ENCODE results near the gene TLX2.

Gene TLX2

GRCh38 chr2:74540291-74540690 is 26.0 kb downstream of the TLX2 start:
- no peak overlapping the region for H3K4me2 ChIP-seq
- no peak for TF ChIP-seq Cebpa-rat (IDR thresholded peaks at IDR 0.05)

GRCh38 chr2:74542978-74543377 is 28.7 kb downstream of the TLX2 start:
- peaks cover 0 to under 1% (median 0%) of the 10 kb centered on the region in 11 experiments; a peak in 1 of 22 replicates for H3K9me3 ChIP-seq (replicated peaks in 1 of 11)
- H3K9ac ChIP-seq: no peak overlapping the region
- H3K36me3 ChIP-seq: no peaks in the 10 kb centered on the region; a peak in 1 of 22 replicates
- TF ChIP-seq Cebpa-rat (IDR thresholded peaks at IDR 0.05): no peak
- H3K4me2 ChIP-seq: no peak overlapping the region
- H4K20me1 ChIP-seq: no peaks in the 10 kb centered on the region
- no peak overlapping the region for H3K4me3 ChIP-seq
- peaks cover 11 to 33% (median 26%) of the 10 kb centered on the region in 11 experiments for H3K27me3 ChIP-seq
- H3K4me1 ChIP-seq: peaks cover 8 to 12% (median 10%) of the 10 kb centered on the region in 10 experiments; a peak in 19 of 20 replicates
- H3K27ac ChIP-seq: no peak overlapping the region

More at GRCh38 chr2:74540291-74540690, 26.0 kb downstream of the TLX2 start:
- peaks cover 8 to 12% (median 10%) of the 10 kb centered on the region in 10 experiments; a peak in 19 of 20 replicates for H3K4me1 ChIP-seq
- H3K27ac ChIP-seq: no peak overlapping the region
- H3K36me3 ChIP-seq: no peaks in the 10 kb centered on the region; a peak in 1 of 22 replicates
- peaks cover 0 to 7% (median 0%) of the 10 kb centered on the region in 11 experiments; a peak in 6 of 22 replicates for H3K27me3 ChIP-seq
- H3K9ac ChIP-seq: no peak overlapping the region
- no peaks in the 10 kb centered on the region for H3K9me3 ChIP-seq (replicated peaks in 1 of 11)
- H4K20me1 ChIP-seq: no peaks in the 10 kb centered on the region
- no peak overlapping the region for H3K4me3 ChIP-seq

GRCh38 chr2:74544634-74545033 is 30.4 kb downstream of the TLX2 start:
- Histone ChIP-seq H3K36me3 (peaks cover 0 to 12% (median 6%) of the 10 kb centered on the region in 11 experiments; a peak in 10 of 22 replicates), H3K4me3 (no peak overlapping the region), H3K4me1 (peaks cover 0 to 1% (median 0%) of the 10 kb centered on the region in 10 experiments; a peak in 6 of 20 replicates), H3K9me3 (replicated peaks in 1 of 11) (peaks cover 10 to 17% (median 16%) of the 10 kb centered on the region in 11 experiments), H3K27ac (no peak overlapping the region), H3K27me3 (peaks cover 28 to 50% (median 43%) of the 10 kb centered on the region in 11 experiments), H4K20me1 (no peaks in the 10 kb centered on the region), H3K9ac (no peak overlapping the region), H3K4me2 (no peak overlapping the region)
- TF ChIP-seq Cebpa-rat (IDR thresholded peaks at IDR 0.05): no peak

GRCh38 chr2:74546004-74546403 is 31.8 kb downstream of the TLX2 start:
- H3K9ac ChIP-seq: no peak overlapping the region
- H4K20me1 ChIP-seq: no peaks in the 10 kb centered on the region
- no peak overlapping the region for H3K4me2 ChIP-seq
- no peak for TF ChIP-seq Cebpa-rat (IDR thresholded peaks at IDR 0.05)
- peaks cover 0 to 23% (median 6%) of the 10 kb centered on the region in 11 experiments; a peak in 11 of 22 replicates for H3K36me3 ChIP-seq
- peaks cover 41 to 64% (median 57%) of the 10 kb centered on the region in 11 experiments for H3K27me3 ChIP-seq
- H3K4me3 ChIP-seq: no peak overlapping the region
- H3K9me3 ChIP-seq (replicated peaks in 1 of 11): peaks cover 19 to 26% (median 22%) of the 10 kb centered on the region in 11 experiments
- H3K4me1 ChIP-seq: no peaks in the 10 kb centered on the region; a peak in 2 of 20 replicates
- H3K27ac ChIP-seq: no peak overlapping the region

- no peak overlapping the region for H3K4me2 ChIP-seq
- H3K36me3 ChIP-seq: peaks cover 0 to 31% (median 6%) of the 10 kb centered on the region in 11 experiments; a peak in 11 of 22 replicates
- no peak overlapping the region for H3K27ac ChIP-seq
- H3K4me3 ChIP-seq: peak overlapping the region in 4 of 10 experiments; percentile 26 to 44 (median 32); a peak in 5 of 20 replicates
- TF ChIP-seq Cebpa-rat (IDR thresholded peaks at IDR 0.05): no peak
- H3K27me3 ChIP-seq: peaks cover 54 to 73% (median 66%) of the 10 kb centered on the region in 11 experiments
- peaks cover 14 to 21% (median 19%) of the 10 kb centered on the region in 10 experiments for H3K4me1 ChIP-seq
- no peak overlapping the region for H3K9ac ChIP-seq
- no peaks in the 10 kb centered on the region for H4K20me1 ChIP-seq
- H3K9me3 ChIP-seq (replicated peaks in 1 of 11): peaks cover 19 to 26% (median 22%) of the 10 kb centered on the region in 11 experiments
Observed at GRCh38 chr2:74548285-74548899, 34.1 kb downstream of the TLX2 start.

- Histone ChIP-seq H3K4me2 (no peak overlapping the region), H3K36me3 (peaks cover 0 to 31% (median 6%) of the 10 kb centered on the region in 11 experiments; a peak in 11 of 22 replicates), H3K4me1 (peaks cover 20 to 26% (median 25%) of the 10 kb centered on the region in 10 experiments), H3K9me3 (replicated peaks in 1 of 11) (peaks cover 19 to 26% (median 22%) of the 10 kb centered on the region in 11 experiments), H3K27me3 (peaks cover 54 to 73% (median 66%) of the 10 kb centered on the region in 11 experiments), H3K4me3 (peak overlapping the region in 5 of 10 experiments; percentile 19 to 44 (median 28); a peak in 8 of 20 replicates), H3K9ac (no peak overlapping the region), H3K27ac (no peak overlapping the region), H4K20me1 (no peaks in the 10 kb centered on the region)
- no peak for TF ChIP-seq Cebpa-rat (IDR thresholded peaks at IDR 0.05)
Observed at GRCh38 chr2:74548900-74549826, 34.9 kb downstream of the TLX2 start.

GRCh38 chr2:74550231-74550630 is 36.0 kb downstream of the TLX2 start:
- H3K27me3 ChIP-seq: peaks cover 54 to 67% (median 65%) of the 10 kb centered on the region in 11 experiments
- H3K9ac ChIP-seq: no peak overlapping the region
- TF ChIP-seq Cebpa-rat (IDR thresholded peaks at IDR 0.05): no peak
- H4K20me1 ChIP-seq: peaks cover 0 to 3% (median 0%) of the 10 kb centered on the region in 11 experiments; a peak in 3 of 22 replicates
- no peak overlapping the region for H3K27ac ChIP-seq
- peaks cover 0 to 31% (median 6%) of the 10 kb centered on the region in 11 experiments; a peak in 11 of 22 replicates for H3K36me3 ChIP-seq
- H3K4me2 ChIP-seq: no peak overlapping the region
- no peak overlapping the region for H3K4me3 ChIP-seq
- peaks cover 20 to 29% (median 27%) of the 10 kb centered on the region in 10 experiments for H3K4me1 ChIP-seq
- peaks cover 19 to 26% (median 22%) of the 10 kb centered on the region in 11 experiments for H3K9me3 ChIP-seq (replicated peaks in 1 of 11)

- no peak for TF ChIP-seq Cebpa-rat (IDR thresholded peaks at IDR 0.05)
- H3K4me2 ChIP-seq: peak overlapping the region in 9 of 11 experiments; percentile 78 to 100 (median 98); a peak in 16 of 22 replicates
- H3K4me3 ChIP-seq: no peak overlapping the region
- no peak overlapping the region for H3K9ac ChIP-seq
- H3K9me3 ChIP-seq (replicated peaks in 1 of 11): peaks cover 19 to 26% (median 22%) of the 10 kb centered on the region in 11 experiments
- peaks cover 0 to 16% (median 7%) of the 10 kb centered on the region in 11 experiments; a peak in 9 of 22 replicates for H4K20me1 ChIP-seq
- H3K36me3 ChIP-seq: peaks cover 0 to 40% (median 13%) of the 10 kb centered on the region in 11 experiments; a peak in 21 of 22 replicates
- peaks cover 29 to 41% (median 38%) of the 10 kb centered on the region in 10 experiments for H3K4me1 ChIP-seq
- peaks cover 47 to 54% (median 53%) of the 10 kb centered on the region in 11 experiments for H3K27me3 ChIP-seq
- H3K27ac ChIP-seq: no peak overlapping the region
Observed at GRCh38 chr2:74551530-74551929, 37.3 kb downstream of the TLX2 start.
